H9 (cell line): Measurements from ENCODE around the gene ADAM19. TPM values are rescaled to one million over a fixed set of nuclear protein-coding genes. Genes with fewer than 3 reads are reported as not detected.

ENCODE experiments used
- DNase-seq: peaks from one replicate; pipeline ENCODE4 v3.0.0-alpha.2; 2017
- H2AFZ ChIP-seq: one replicate; pipeline ENCODE4 v1.6.1; 2013; ENCODE audit warnings: mild to moderate bottlenecking, low read length, control low read depth, moderate library complexity
- H2AK5ac ChIP-seq: 2 replicates; pipeline ENCODE4 v1.6.1; 2013; ENCODE audit warnings: low read length, control low read depth, mixed read lengths; ENCODE audit not compliant: insufficient read length
- H2BK120ac ChIP-seq: one replicate; pipeline ENCODE4 v1.6.1; 2013; ENCODE audit warnings: low read depth, mild to moderate bottlenecking, low read length, control low read depth, inconsistent platforms; ENCODE audit not compliant: poor library complexity, severe bottlenecking
- H2BK12ac ChIP-seq: 2 replicates; pipeline ENCODE4 v1.6.1; 2013; ENCODE audit warnings: low read length, control low read depth, mixed read lengths, low read depth; ENCODE audit not compliant: insufficient read length
- H2BK15ac ChIP-seq: 2 replicates; pipeline ENCODE4 v1.6.1; 2013; ENCODE audit warnings: low read depth, low read length, control low read depth
- H2BK20ac ChIP-seq: one replicate; pipeline ENCODE4 v1.6.1; 2013; ENCODE audit warnings: low read depth, mild to moderate bottlenecking, low read length, control low read depth, inconsistent platforms; ENCODE audit not compliant: poor library complexity, severe bottlenecking
- H2BK5ac ChIP-seq: 2 replicates; pipeline ENCODE4 v1.6.1; 2013; ENCODE audit warnings: low read length, control low read depth, mixed read lengths; ENCODE audit not compliant: insufficient read length
- H3K14ac ChIP-seq: 2 replicates; pipeline ENCODE4 v1.6.1; 2013; ENCODE audit warnings: low read length, control low read depth; ENCODE audit not compliant: insufficient read depth
- H3K18ac ChIP-seq: 2 replicates; pipeline ENCODE4 v1.6.1; 2013; ENCODE audit warnings: low read depth, mild to moderate bottlenecking, mixed read lengths, low read length, control low read depth; ENCODE audit not compliant: insufficient read length
- H3K23ac ChIP-seq: 2 replicates; pipeline ENCODE4 v1.6.1; 2013; ENCODE audit warnings: low read length, control low read depth, mixed read lengths, low read depth; ENCODE audit not compliant: insufficient read length
- H3K23me2 ChIP-seq: 2 replicates; pipeline ENCODE4 v1.6.1; 2013; ENCODE audit warnings: low read depth, mild to moderate bottlenecking, mixed read lengths, low read length, control low read depth; ENCODE audit not compliant: insufficient read length, poor library complexity, severe bottlenecking
- H3K27ac ChIP-seq: 2 replicates; pipeline ENCODE4 v1.5.1; 2013; ENCODE audit warnings: low read length, control low read depth, mixed read lengths, low read depth; ENCODE audit not compliant: insufficient read length
- H3K27me3 ChIP-seq: 2 replicates; pipeline ENCODE4 v1.6.1; 2013; ENCODE audit warnings: low read length, control low read depth, inconsistent platforms; ENCODE audit not compliant: insufficient read depth
- H3K4ac ChIP-seq: 2 replicates; pipeline ENCODE4 v1.6.1; 2013; ENCODE audit warnings: low read depth, mild to moderate bottlenecking, control low read depth, inconsistent platforms, low read length, moderate library complexity
- H3K4me1 ChIP-seq: 2 replicates; pipeline ENCODE4 v1.6.1; 2013; ENCODE audit warnings: low read length, control low read depth, inconsistent platforms; ENCODE audit not compliant: insufficient read depth
- H3K4me2 ChIP-seq: 2 replicates; pipeline ENCODE4 v1.6.1; 2013; ENCODE audit warnings: low read length, control low read depth, mixed read lengths; ENCODE audit not compliant: insufficient read length, insufficient read depth
- H3K56ac ChIP-seq: 2 replicates; pipeline ENCODE4 v1.6.1; 2013; ENCODE audit warnings: low read depth, mild to moderate bottlenecking, mixed read lengths, low read length, control low read depth; ENCODE audit not compliant: insufficient read length
- H3K79me1 ChIP-seq: 2 replicates; pipeline ENCODE4 v1.6.1; 2013; ENCODE audit warnings: low read depth, mild to moderate bottlenecking, moderate library complexity, low read length, control low read depth, inconsistent platforms; ENCODE audit not compliant: insufficient read depth, poor library complexity, severe bottlenecking
- H3K79me2 ChIP-seq: 2 replicates; pipeline ENCODE4 v1.6.1; 2013; ENCODE audit warnings: low read length, control low read depth, inconsistent platforms; ENCODE audit not compliant: insufficient read depth
- H3K9ac ChIP-seq: 2 replicates; pipeline ENCODE4 v1.6.1; 2013; ENCODE audit warnings: low read length, control low read depth, mixed read lengths; ENCODE audit not compliant: insufficient read length; ENCODE audit errors: extremely low read depth
- H3K9me3 ChIP-seq: one replicate; pipeline ENCODE4 v1.6.1; 2013; ENCODE audit warnings: low read depth, low read length, inconsistent platforms; ENCODE audit not compliant: control insufficient read depth
- H3T11ph ChIP-seq: one replicate; pipeline ENCODE4 v1.6.1; 2013; ENCODE audit warnings: mild to moderate bottlenecking, low read length, control low read depth, inconsistent platforms
- H4K20me1 ChIP-seq: one replicate; pipeline ENCODE4 v1.6.1; 2013; ENCODE audit not compliant: control insufficient read depth, insufficient read length, insufficient read depth
- H4K5ac ChIP-seq: 2 replicates; pipeline ENCODE4 v1.6.1; 2013; ENCODE audit warnings: low read depth, mild to moderate bottlenecking, mixed read lengths, low read length, control low read depth; ENCODE audit not compliant: insufficient read length
- H4K8ac ChIP-seq: replicated peaks from 2 replicates; pipeline ENCODE4 v1.6.1; 2013; ENCODE audit warnings: low read length, control low read depth, mixed read lengths, low read depth; ENCODE audit not compliant: insufficient read length
- H4K91ac ChIP-seq: 2 replicates; pipeline ENCODE4 v1.6.1; 2013; ENCODE audit warnings: low read depth, mild to moderate bottlenecking, moderate library complexity, mixed read lengths, low read length, control low read depth; ENCODE audit not compliant: insufficient read length
- H3K27ac Mint-ChIP-seq, 3 experiments: 2 replicates in 2 of 3; 3 replicates in 1 of 3; pipeline ENCODE4 v1.8.0; 2020 to 2021; ENCODE audit warnings: mixed read lengths in 3 of 3, mild to moderate bottlenecking in 1 of 3, moderate library complexity in 1 of 3
- H3K27me3 Mint-ChIP-seq: 2 replicates; pipeline ENCODE4 v1.8.0; 2021; ENCODE audit warnings: low read depth, mild to moderate bottlenecking, moderate library complexity, mixed read lengths
- H3K36me3 Mint-ChIP-seq, 3 experiments: 2 replicates in 2 of 3; 3 replicates in 1 of 3; pipeline ENCODE4 v1.8.0; 2020 to 2021; ENCODE audit warnings: low read depth in 3 of 3, mixed read lengths in 3 of 3; ENCODE audit not compliant: insufficient read depth in 1 of 3
- H3K4me1 Mint-ChIP-seq, 2 experiments: 2 replicates each; pipeline ENCODE4 v1.8.0; 2020; ENCODE audit warnings: mixed read lengths in 2 of 2
- H3K4me3 Mint-ChIP-seq, 2 experiments: 2 replicates in 1 of 2; 3 replicates in 1 of 2; pipeline ENCODE4 v1.8.0; 2020 to 2021; ENCODE audit warnings: mild to moderate bottlenecking in 2 of 2, mixed read lengths in 2 of 2, moderate library complexity in 1 of 2
- H3K9me3 Mint-ChIP-seq, 2 experiments: 2 replicates in 1 of 2; 3 replicates in 1 of 2; pipeline ENCODE4 v1.8.0; 2020; ENCODE audit warnings: mild to moderate bottlenecking in 2 of 2, mixed read lengths in 2 of 2, moderate library complexity in 1 of 2
- WGBS: extraction: QIAGEN DNeasy Blood & Tissue Kit; methylation state at CpG from one replicate; pipeline ENCODE4 v1.1.7; 2013; ENCODE audit warnings: missing lambda C conversion rate, low lambda C conversion rate, mixed read lengths; ENCODE audit not compliant: insufficient read length; ENCODE audit errors: extremely low coverage; 5-methylcytosine and 5-hydroxymethylcytosine counted together
- total RNA-seq: library from RNA; stranded (reverse); gene quantifications from 2 replicates; pipeline ENCODE4 v1.2.1, GENCODE V29; 2021
- TF ChIP-seq, protein P1 (sequence below): fragments of 200-600 bp; sonication (generic); conservative IDR thresholded peaks from 3 replicates; pipeline ENCODE4 v1.8.0; 2021; ENCODE audit warnings: antibody characterized with exemption, mild to moderate bottlenecking

The ADAM19 gene
- total RNA-seq, 1 experiment from 2014 or later, result 9.9 TPM

DNA sequence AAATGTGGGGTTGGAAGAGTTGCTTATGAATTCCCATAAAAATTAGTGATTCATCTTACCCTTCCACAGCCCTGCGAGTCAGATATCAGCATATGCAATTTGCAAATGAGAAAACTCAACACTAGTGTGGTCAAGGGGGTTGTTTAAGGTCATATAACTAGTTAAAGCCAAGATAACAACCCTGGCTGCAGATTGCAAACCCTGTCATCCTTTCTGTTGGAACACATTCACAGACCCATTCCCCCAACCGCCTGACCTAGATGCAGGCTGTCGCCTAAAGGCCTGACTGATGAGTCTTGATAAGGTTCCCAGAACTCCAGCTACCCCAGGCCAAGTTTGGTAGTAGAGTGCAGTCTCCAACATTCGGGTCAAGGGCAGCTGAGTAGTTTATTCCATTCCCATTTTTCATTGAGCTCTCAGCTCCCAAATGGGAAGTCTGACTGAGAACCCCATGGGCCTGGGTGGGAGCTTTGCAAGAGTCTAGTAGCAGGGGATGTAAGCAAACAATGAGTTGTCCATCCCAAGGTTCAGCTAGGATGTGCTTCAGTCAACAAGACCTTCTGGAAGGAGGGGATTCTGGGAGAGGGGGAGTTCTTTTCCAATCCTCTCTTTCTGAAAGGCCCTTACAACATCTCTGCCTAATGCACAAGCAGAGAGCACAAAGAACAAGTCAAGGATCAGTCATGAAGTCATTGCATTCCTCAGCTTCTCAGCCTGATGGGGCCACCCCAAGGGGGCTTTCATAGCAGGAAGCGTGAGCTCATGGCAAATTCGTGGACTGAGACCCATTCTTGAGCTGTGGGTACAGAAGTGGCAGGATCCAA is 40.3 kb downstream of the ADAM19 start:
- H3K79me2 ChIP-seq, result no peaks in the 10 kb centered on the region

More for the DNA sequence above, 40.3 kb downstream of the ADAM19 start:
- peaks cover 3 to 4% of the 10 kb centered on the region in 2 experiments; a peak in 2 of 4 replicates for H3K4me1 Mint-ChIP-seq
- Histone ChIP-seq H3K9me3 (no peaks in the 10 kb centered on the region), H3K56ac (no peak overlapping the region), H3K27me3 (no peaks in the 10 kb centered on the region), H3T11ph (no peak overlapping the region), H3K27ac (no peak overlapping the region), H2BK20ac (no peak overlapping the region), H3K18ac (no peak overlapping the region), H2BK5ac (no peak overlapping the region), H3K23ac (no peak overlapping the region), H3K9ac (no peak overlapping the region), H4K91ac (no peak overlapping the region), H2BK12ac (no peak overlapping the region), H3K14ac (no peak overlapping the region), H3K79me1 (no peaks in the 10 kb centered on the region), H2BK120ac (no peak overlapping the region), H3K4me2 (no peak overlapping the region), H2BK15ac (no peak overlapping the region), H4K8ac (no peak overlapping the region), H4K5ac (no peak overlapping the region), H2AK5ac (no peak overlapping the region), H3K23me2 (no peaks in the 10 kb centered on the region), H3K4ac (no peak overlapping the region), H4K20me1 (no peaks in the 10 kb centered on the region), H2AFZ (no peak overlapping the region), H3K4me1 (no peaks in the 10 kb centered on the region)
- peaks cover 2 to 11% (median 8%) of the 10 kb centered on the region in 3 experiments; a peak in 6 of 7 replicates for H3K36me3 Mint-ChIP-seq
- peak overlapping the region in 1 of 3 experiments; percentile 53; a peak in 1 of 7 replicates for H3K27ac Mint-ChIP-seq
- H3K4me3 Mint-ChIP-seq, result no peak overlapping the region
- TF ChIP-seq, protein P1, sequence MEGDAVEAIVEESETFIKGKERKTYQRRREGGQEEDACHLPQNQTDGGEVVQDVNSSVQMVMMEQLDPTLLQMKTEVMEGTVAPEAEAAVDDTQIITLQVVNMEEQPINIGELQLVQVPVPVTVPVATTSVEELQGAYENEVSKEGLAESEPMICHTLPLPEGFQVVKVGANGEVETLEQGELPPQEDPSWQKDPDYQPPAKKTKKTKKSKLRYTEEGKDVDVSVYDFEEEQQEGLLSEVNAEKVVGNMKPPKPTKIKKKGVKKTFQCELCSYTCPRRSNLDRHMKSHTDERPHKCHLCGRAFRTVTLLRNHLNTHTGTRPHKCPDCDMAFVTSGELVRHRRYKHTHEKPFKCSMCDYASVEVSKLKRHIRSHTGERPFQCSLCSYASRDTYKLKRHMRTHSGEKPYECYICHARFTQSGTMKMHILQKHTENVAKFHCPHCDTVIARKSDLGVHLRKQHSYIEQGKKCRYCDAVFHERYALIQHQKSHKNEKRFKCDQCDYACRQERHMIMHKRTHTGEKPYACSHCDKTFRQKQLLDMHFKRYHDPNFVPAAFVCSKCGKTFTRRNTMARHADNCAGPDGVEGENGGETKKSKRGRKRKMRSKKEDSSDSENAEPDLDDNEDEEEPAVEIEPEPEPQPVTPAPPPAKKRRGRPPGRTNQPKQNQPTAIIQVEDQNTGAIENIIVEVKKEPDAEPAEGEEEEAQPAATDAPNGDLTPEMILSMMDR, result no peak
- H3K9me3 Mint-ChIP-seq, result no peaks in the 10 kb centered on the region
- H3K27me3 Mint-ChIP-seq, result no peaks in the 10 kb centered on the region
- WGBS, result no CpG with 5 or more reads among the region's 6 CpGs
- DNase-seq, result no peak
